ENCODE results near the gene OBSCN.

DNA sequence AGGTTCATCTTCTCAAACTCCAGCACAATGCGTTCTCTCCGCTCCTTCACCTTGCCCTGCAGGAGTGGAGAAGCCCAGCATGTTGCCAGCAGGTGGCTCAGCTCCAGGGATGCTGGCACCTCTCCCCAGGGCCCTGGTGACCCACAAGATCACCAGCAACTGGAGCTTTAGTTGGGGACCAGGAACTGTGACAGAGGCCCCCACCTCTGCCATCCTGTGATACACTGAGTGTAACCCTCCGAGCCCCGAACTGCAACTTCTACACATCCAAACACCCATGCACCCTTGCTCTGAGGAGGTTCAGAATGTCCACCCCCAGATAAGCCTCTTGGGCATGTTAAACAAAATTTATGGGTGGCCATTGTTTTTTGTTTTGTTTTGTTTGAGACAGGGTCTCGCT lies 203.3 kb downstream of the OBSCN start:
- no peak for TF ChIP-seq POLR2A (IDR thresholded peaks at IDR 0.05)
- TF ChIP-seq CTCF (IDR thresholded peaks at IDR 0.05), result no peak

Data from heart left ventricle (tissue), 13 donors.